ENCODE data around the gene TRIM8.

DNA sequence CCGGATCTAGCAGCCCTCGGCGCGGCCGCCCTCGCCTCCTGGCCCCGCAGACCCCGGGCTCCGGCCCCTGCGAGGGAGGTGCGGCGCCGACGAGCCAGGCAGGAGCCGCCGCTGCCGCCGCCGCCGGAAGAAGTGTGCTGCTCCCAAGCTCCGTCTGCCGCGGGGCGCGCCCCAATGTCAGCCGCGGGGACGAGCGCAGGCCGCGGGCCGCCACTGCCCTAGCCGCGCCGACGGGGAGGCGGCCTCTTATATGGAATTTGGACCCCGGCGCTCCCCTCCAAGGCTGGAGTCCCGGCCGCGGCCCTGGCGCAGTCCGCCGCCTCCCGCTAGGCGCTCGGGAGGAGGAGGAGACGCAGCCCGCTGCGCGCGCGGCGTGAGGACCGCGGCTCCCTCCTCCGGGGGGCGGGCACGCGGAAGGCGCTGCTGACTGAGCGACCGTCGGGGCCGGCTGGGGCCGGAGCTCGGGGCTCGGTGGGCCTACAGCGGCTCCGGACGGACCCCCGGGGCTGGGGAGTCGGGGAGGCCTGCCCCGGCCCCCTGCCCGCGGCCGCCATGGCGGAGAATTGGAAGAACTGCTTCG, at the start of gene TRIM8:
- TF ChIP-seq, protein P1, sequence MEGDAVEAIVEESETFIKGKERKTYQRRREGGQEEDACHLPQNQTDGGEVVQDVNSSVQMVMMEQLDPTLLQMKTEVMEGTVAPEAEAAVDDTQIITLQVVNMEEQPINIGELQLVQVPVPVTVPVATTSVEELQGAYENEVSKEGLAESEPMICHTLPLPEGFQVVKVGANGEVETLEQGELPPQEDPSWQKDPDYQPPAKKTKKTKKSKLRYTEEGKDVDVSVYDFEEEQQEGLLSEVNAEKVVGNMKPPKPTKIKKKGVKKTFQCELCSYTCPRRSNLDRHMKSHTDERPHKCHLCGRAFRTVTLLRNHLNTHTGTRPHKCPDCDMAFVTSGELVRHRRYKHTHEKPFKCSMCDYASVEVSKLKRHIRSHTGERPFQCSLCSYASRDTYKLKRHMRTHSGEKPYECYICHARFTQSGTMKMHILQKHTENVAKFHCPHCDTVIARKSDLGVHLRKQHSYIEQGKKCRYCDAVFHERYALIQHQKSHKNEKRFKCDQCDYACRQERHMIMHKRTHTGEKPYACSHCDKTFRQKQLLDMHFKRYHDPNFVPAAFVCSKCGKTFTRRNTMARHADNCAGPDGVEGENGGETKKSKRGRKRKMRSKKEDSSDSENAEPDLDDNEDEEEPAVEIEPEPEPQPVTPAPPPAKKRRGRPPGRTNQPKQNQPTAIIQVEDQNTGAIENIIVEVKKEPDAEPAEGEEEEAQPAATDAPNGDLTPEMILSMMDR (IDR thresholded peaks at IDR 0.05; ENCODE audit: insufficient read depth, low read length, poor library complexity, severe bottlenecking) = no peak
- no peak for TF ChIP-seq EZH2phosphoT487 (conservative IDR thresholded peaks at IDR 0.05; ENCODE audit: low read length)

Data from SU-DHL-6 (cell line).